DOHH2 (cell line): Measurements from ENCODE around the gene TNNC2.

Source experiments
- CTCF ChIP-seq: fragments of 200-600 bp; sonication (generic); IDR thresholded peaks from one replicate; pipeline ENCODE4 v1.5.1; 2014; ENCODE audit warnings: antibody characterized with exemption, mild to moderate bottlenecking, low read depth, low read length; ENCODE audit not compliant: poor library complexity, severe bottlenecking
- EZH2phosphoT487 ChIP-seq: fragments of 200-600 bp; sonication (generic); IDR thresholded peaks from 2 replicates; pipeline ENCODE4 v1.6.1; 2017; ENCODE audit warnings: borderline replicate concordance, mild to moderate bottlenecking, antibody characterized with exemption, low read length, moderate library complexity, mixed read lengths

- TF ChIP-seq CTCF (no peak), EZH2phosphoT487 (no peak)
These were observed 25.2 kb upstream of the TNNC2 start for GRCh38 chr20:45852326-45852725.
